GM21717 (cell line): ENCODE data around the gene KIAA0319L.

Experiments used
- ATAC-seq: cut with Tn5 transposase; IDR thresholded peaks from one replicate; pipeline ENCODE4 v1.9.1; 2021; ENCODE audit warnings: mild to moderate bottlenecking, moderate library complexity; ENCODE audit not compliant: unreplicated experiment

The KIAA0319L gene

DNA sequence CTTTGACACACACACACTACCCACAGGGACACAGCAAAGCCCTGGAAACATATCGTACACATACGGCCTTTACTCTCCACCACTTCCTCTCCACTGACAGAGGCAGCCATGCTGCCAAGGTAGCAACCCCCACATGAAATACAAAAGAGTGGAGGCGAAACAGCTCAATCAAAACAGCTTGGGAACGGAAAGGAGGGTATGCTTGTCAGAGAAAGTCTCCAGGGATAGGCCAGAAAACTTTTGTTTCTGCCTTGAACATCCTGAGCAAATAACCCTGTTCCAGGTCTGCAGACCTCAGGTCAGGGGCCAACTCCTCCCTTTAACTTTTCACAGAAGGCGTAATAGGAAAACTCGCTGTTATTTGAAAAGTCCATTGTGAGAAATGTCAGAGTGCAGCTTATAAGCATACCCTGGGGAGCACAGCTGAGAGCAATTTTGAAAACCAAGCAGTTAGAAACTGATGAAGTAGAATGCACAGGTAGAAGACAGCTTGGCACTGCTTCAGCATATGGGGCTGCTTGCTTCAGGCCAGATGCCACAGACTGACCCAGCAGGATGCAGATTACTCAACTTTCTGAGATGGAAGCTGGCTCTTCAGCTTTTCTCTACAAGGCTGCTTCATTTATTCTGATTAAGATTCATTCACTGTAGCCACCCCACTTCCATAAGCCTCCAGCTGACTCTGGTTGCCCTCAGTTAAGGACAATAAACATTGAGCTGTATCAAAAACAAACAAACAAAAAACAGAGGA lies 18.0 kb downstream of the KIAA0319L start:
- no peak for ATAC-seq

DNA sequence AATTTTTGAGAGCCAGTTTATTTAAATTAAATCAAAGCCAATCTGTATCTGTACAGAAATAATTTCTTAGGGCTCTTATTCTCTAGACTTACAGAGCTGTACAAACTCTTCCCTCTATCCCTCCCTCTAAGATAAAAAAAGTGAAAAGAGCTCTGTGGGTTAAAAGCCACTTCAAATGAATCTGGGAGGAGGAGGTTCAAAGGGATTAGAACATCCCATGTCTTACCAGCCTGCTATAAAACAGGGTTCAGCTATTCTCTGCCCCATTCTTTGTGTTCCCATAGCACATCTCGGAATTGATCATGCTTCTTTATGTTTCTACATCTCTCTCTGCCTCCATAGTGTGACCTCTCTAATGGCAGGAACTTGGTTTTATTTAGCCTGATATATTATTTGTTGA lies 19.4 kb downstream of the KIAA0319L start:
- ATAC-seq, result no peak

DNA sequence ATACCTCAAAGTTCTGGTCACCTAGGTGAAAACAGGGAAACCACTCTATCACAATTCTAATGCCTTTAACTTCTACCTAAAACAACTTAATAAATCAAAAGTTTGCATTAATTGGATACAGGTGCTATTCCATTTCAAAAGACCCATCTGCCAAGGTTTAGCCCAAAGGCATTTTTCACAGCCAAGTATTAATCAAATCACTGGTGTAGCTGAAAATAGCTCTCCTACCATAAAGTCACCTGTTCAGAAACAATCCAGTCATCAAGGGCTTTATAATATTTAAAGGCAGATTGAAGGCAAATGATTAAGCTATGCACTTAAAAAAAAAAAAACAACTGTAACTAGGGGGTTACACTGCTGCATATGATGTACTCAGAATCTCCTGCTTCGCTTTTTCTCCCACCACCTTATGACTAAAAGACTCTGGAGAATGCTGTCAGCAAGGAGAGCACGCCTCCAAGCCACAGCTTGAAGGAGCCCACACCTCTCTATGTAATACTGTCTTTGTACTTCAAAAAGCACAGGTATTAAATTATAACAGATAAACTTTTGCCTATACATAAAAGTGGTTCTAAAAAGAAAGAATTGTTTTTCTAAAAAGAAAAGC lies 20.5 kb downstream of the KIAA0319L start:
- ATAC-seq, result no peak

- no peak for ATAC-seq
Observed at GRCh38 chr1:35535243-35535642, 22.0 kb downstream of the KIAA0319L start.

- no peak for ATAC-seq
Observed at GRCh38 chr1:35533586-35533985, 23.6 kb downstream of the KIAA0319L start.

DNA sequence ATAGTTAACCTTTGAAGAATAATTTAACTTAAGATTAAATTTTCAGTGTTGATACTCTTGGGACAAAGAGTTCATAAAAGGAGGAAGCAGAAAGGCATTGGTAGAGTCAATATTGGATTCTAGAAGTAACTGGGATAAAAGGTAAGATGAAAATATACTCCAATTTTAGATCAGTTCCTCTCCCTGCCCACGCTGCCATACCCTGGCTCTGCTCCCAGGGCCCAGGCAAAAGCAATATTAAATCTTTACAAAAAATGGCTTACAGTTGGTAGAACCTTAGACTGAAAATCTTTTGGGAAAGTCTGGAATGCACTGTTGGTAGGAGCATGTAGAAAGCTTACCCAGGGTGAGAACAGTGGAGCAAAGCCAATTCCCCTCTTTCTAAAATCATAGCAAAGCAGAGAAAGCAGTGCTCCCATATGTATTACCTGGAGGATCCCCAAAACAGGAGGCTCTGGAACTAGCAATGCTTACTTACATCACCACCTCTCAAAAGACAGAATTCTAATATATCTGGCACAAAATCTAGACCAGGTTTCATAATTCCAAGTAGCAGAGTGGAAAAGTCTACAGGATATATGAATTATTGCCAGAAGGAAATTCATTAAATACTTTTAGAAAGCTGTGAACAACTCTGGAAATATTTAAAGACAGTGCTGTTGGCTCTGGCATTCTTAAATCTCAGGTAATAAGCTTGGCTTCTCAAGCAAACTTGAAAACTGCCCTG lies 24.5 kb downstream of the KIAA0319L start:
- no peak for ATAC-seq

GRCh38 chr1:35531368-35531767 lies 25.8 kb downstream of the KIAA0319L start:
- ATAC-seq, result no peak

GRCh38 chr1:35530946-35531345 lies 26.3 kb downstream of the KIAA0319L start:
- no peak for ATAC-seq

DNA sequence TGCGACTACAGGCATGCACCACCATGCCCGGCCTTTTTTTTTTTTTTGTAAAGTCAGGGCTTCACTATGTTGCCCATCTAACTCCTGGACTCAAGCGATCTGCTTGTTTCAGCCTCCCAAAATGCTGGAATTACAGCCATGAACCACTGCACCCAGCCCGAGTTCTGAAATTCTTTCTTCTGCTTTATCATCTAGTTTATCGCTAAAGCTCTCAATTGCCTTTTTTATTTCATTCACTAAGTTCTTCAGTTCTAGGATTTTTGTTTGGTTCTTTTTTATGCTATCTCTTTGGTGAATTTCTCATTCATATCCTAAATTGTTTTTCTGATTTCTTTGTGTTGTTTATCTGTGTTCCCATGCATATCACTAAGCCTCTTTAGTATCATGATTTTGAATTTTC lies 27.0 kb downstream of the KIAA0319L start:
- no peak for ATAC-seq

DNA sequence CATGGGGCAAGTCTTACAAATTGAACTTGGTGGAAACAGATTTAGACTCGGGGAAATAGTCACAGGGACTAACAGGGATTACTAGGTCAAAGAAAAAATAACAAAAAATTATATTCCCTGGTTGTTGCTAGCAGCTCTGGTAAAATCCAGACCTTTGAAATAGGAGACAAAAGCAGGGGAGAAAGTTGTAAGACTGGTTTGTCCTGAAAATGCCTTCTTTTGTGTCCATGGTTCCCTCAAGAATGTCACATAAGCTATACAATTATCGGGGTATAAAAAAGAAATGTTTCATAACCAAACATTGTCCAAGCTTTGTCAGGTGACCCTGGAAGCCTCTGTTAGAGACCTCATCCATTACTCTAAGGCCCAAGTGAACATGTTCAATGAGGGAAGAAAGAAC lies 33.1 kb downstream of the KIAA0319L start:
- no peak for ATAC-seq

- no peak for ATAC-seq
Observed at GRCh38 chr1:35519432-35519831, 37.8 kb downstream of the KIAA0319L start.

DNA sequence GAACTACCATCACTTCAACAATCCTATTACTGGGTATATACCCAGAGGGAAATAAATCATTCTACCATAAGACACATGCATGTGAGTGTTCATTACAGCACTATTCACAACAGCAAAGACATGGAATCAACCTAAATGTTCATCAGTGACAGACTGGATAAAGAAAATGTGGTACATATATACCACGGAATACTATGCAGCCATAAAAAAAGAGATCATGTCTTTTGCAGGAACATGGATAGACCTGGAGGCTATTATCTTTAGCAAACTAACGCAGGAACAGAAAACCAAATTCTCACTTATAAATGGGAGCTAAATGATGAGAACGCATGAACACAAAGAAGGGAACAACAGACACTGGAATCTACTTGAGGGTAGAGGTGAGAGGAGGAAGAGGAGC lies 39.0 kb downstream of the KIAA0319L start:
- no peak for ATAC-seq

DNA sequence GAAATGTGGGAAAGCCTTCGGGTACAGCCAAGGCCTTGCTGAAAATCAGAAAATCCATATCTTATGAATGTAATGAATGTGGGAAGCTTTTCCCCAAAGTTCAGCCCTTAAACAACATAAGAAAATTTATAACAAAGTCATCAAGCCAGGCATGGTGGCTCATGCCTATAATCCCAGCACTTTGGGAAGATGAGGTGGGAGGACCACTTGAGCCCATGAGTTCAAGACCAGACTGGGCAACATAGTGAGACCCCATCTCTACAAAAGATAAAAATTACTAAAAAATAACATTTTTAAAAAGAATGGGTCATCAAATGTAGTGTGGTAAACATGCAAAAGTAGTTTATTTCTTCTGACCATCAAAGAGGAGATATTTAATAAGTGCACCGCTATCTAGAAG lies 45.9 kb downstream of the KIAA0319L start:
- no peak for ATAC-seq

GRCh38 chr1:35509558-35509957 lies 47.6 kb downstream of the KIAA0319L start:
- ATAC-seq, result no peak

- ATAC-seq, result no peak
Observed at GRCh38 chr1:35507947-35508346, 49.3 kb downstream of the KIAA0319L start.

- ATAC-seq, result no peak
Observed at GRCh38 chr1:35506960-35507912, 50.0 kb downstream of the KIAA0319L start.

DNA sequence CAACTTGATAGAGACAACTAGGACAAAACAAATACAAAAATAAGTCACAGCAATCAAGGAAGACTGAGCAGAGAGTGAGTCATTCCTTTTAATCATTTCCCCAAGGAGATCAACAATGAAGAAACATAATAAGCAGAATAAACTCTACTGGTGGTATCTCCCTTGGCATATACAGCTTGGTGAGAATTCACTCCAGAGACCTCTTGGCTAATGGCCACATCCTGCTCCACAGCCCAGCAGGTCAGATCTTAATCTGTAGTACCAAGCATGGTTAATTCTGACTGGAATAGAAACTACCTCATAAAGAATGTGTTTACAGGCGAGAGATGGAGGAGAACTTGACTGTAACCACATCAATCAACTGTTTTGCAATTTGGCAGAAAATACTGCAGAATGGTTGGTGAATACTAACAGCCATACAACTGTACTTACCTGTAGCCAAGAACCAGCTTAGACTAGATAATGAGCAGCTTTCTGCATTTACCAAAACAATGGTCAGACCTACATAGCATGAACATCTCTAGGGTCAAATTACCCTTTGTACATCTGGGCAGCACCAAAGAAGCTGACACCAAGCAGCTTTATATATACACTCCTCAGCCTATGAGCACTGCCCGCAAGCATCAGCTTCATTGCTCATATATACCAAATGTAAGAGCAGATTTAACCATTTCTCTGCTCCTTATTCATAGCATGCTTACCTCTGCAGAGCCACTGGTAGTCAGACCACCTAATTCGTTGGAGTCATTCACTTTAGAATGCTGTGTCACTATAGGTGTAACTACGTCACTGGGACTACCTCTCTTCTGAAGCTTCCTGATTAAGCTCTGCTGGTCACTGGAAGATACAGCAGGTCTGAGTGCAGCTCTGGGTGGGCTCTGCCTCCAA lies 51.0 kb downstream of the KIAA0319L start:
- ATAC-seq, result no peak

DNA sequence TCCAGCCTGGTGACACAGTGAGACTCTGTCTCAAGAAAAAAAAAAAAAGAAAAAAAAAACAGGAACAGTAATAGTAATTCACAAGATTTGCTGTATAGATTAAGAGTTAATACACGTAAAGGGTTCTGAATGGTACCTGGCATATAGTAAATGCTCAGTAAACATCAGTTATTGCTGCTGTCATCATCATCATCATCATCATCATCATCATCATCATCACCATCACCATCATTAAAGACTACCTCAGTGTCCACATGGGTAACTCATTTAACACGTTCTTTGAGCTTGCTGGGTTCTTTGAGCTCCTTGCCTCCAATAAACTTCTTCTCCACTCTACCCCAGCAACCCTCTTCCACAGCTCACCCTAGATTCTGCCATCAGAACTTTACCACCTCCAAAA lies 55.0 kb downstream of the KIAA0319L start:
- no peak for ATAC-seq

DNA sequence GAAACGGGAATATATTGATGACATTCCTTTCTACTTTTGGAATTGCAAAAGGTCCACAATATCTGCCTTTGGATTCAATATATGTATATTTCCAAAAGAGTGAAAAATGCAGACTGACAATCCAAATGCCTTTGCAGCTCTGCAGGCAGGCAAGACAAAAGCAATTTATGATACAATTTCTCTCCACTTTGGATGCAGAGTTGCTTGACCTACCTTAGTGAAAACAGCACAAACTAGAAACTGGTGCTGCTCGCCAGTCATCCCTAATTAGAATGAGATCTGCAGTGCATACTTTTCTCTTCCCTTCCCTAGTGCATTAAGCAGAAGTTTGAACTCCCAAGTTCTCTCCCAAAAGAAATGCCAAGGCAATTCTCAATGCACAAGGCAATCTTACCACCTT lies 56.8 kb downstream of the KIAA0319L start:
- ATAC-seq, result no peak

DNA sequence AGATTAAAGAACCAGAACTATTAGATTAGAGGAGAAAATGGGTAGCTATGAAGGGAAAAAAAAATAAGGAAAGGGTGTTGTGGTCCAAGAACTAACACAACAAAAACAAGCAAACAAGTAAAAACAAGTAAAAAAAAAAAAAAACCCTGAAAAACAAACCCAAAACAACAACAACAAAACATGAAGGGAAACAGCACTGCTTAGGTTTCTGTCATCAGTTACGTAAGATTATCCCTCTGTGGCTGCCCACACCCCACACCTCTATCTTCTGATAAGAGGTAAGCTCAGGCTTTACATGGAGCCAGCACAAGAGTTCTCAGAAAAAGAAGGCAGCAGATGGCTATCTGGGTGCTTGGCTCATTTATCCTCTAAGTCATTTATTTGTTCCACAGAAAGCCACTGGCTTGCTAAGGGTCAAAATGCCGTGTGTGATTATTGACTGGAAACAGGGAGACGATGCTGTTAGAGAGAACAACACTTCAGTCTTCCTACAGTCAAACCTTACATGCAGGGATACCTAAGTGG lies 57.5 kb downstream of the KIAA0319L start:
- ATAC-seq, result no peak
